Neural progenitor cell (in vitro differentiated cells): ENCODE data around the gene NEURL1. TPM values are rescaled to one million over a fixed set of nuclear protein-coding genes. Genes with fewer than 3 reads are reported as not detected.

Experiments
- DNase-seq: peaks from one replicate; pipeline ENCODE4 v3.0.0-alpha.2; 2016; ENCODE audit warnings: low spot score
- H2AFZ ChIP-seq: fragments of 200-600 bp; sonication (generic); replicated peaks from 2 replicates; pipeline ENCODE4 v1.6.1; 2016; ENCODE audit warnings: antibody characterized with exemption
- H3F3A ChIP-seq: fragments of 200-600 bp; sonication (generic); 2 replicates; pipeline ENCODE4 v1.6.1; 2016; ENCODE audit warnings: antibody characterized with exemption, low read depth
- H3K27ac ChIP-seq: fragments of 200-600 bp; sonication (generic); 2 replicates; pipeline ENCODE4 v1.5.1; 2016; ENCODE audit warnings: mild to moderate bottlenecking
- H3K27me3 ChIP-seq: fragments of 200-600 bp; sonication (generic); 2 replicates; pipeline ENCODE4 v1.6.1; 2016; ENCODE audit warnings: mild to moderate bottlenecking, moderate library complexity
- H3K36me3 ChIP-seq: fragments of 200-600 bp; sonication (generic); 2 replicates; pipeline ENCODE4 v1.5.1; 2016
- H3K4me1 ChIP-seq: fragments of 200-600 bp; sonication (generic); 2 replicates; pipeline ENCODE4 v1.6.1; 2016; ENCODE audit warnings: mixed run types
- H3K4me2 ChIP-seq: fragments of 200-600 bp; sonication (generic); 2 replicates; pipeline ENCODE4 v1.6.1; 2016
- H3K4me3 ChIP-seq: fragments of 200-600 bp; sonication (generic); 2 replicates; pipeline ENCODE4 v1.5.1; 2016
- H3K79me2 ChIP-seq: fragments of 200-600 bp; sonication (generic); 2 replicates; pipeline ENCODE4 v1.6.1; 2016; ENCODE audit warnings: low read depth
- H3K9ac ChIP-seq: fragments of 200-600 bp; sonication (generic); 2 replicates; pipeline ENCODE4 v1.6.1; 2016
- H3K9me3 ChIP-seq: fragments of 200-600 bp; sonication (generic); 2 replicates; pipeline ENCODE4 v1.5.1; 2016; ENCODE audit warnings: low read depth
- H4K20me1 ChIP-seq: fragments of 200-600 bp; sonication (generic); 2 replicates; pipeline ENCODE4 v1.6.1; 2016; ENCODE audit warnings: low read depth
- H3K27ac Mint-ChIP-seq: 3 replicates; pipeline ENCODE4 v1.8.0; 2021; ENCODE audit warnings: mixed read lengths
- H3K27me3 Mint-ChIP-seq: 2 replicates; pipeline ENCODE4 v1.8.0; 2022; ENCODE audit warnings: low read depth, mild to moderate bottlenecking, inconsistent platforms, moderate library complexity, mixed read lengths; ENCODE audit not compliant: insufficient read depth
- H3K36me3 Mint-ChIP-seq: 3 replicates; pipeline ENCODE4 v1.8.0; 2021; ENCODE audit warnings: mixed read lengths
- H3K4me1 Mint-ChIP-seq: 3 replicates; pipeline ENCODE4 v1.8.0; 2021; ENCODE audit warnings: mixed read lengths
- H3K4me3 Mint-ChIP-seq: 3 replicates; pipeline ENCODE4 v1.8.0; 2021; ENCODE audit warnings: mild to moderate bottlenecking, moderate library complexity, mixed read lengths
- H3K9me3 Mint-ChIP-seq: 3 replicates; pipeline ENCODE4 v1.8.0; 2020; ENCODE audit warnings: mixed read lengths
- EZH2 ChIP-seq: fragments of 200-600 bp; sonication (generic); IDR thresholded peaks from 2 replicates; pipeline ENCODE4 v1.6.1; 2017; ENCODE audit warnings: antibody characterized with exemption, mild to moderate bottlenecking, moderate library complexity
- EZH2phosphoT487 ChIP-seq: fragments of 200-600 bp; sonication (generic); IDR thresholded peaks from 2 replicates; pipeline ENCODE4 v1.6.1; 2017; ENCODE audit warnings: antibody characterized with exemption
- total RNA-seq: library from RNA; depleted of rRNA; stranded (reverse); fragments of >200 nt; gene quantifications from 2 replicates; pipeline ENCODE4 v1.2.3, GENCODE V29; 2015; ENCODE audit warnings: low replicate concordance
- TF ChIP-seq, protein P1 (sequence below): fragments of 200-600 bp; sonication (generic); IDR thresholded peaks from 2 replicates; pipeline ENCODE4 v1.5.1; 2017; ENCODE audit warnings: antibody characterized with exemption, mild to moderate bottlenecking

NEURL1 gene
- total RNA-seq, 1 donor from 2014 or later, result 0.06 TPM

DNA sequence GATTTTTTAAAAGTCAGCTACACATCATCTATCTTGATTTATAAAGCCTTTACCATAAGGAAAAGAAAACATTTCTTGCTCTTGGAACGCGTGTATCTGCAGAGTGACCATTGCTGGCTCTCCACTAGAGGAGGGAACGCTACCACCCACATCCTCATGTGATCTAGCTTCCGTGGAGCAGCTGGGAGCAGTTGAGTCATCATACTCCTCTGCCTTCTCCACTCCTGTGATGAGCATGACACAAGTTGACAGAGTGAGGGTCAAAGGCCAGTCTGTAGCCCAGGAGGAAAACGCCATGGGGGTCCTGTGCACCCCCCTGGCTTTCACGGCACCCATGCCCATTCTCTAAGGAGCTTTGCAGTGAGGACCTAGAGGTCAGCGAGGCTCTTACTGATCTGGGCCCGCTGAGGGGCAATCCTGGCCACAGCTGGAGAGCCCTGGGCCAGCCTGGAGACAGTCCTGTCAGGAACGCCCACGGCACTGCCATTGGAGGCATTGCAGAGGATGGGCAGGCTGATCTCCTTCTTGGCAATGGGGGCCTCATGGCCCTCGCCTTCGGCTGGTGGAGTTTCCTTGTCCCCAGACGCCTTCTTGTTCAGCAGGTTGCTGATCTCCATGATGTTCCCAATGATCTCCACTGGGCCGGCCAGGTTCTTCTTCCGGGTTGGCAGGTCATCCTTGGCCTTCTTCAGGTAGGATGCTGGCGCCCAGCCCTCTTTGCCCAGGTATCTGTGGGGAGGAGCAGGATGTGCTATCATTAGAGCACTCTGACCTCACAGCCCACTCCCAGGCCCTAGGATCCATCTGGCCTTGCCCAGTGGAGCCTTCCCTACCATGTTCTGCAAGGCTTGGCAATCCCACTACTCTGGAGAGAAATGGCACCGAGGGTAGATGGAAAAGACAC, 119.2 kb downstream of the NEURL1 start:
- H3K9me3 Mint-ChIP-seq, result peaks cover 4% of the 10 kb centered on the region
- no peaks in the 10 kb centered on the region for H3K27me3 ChIP-seq
- H3K4me1 ChIP-seq, result no peaks in the 10 kb centered on the region
- H2AFZ ChIP-seq, result no peak overlapping the region
- H4K20me1 ChIP-seq, result no peaks in the 10 kb centered on the region
- no peak for TF ChIP-seq EZH2phosphoT487
- TF ChIP-seq, protein P1, sequence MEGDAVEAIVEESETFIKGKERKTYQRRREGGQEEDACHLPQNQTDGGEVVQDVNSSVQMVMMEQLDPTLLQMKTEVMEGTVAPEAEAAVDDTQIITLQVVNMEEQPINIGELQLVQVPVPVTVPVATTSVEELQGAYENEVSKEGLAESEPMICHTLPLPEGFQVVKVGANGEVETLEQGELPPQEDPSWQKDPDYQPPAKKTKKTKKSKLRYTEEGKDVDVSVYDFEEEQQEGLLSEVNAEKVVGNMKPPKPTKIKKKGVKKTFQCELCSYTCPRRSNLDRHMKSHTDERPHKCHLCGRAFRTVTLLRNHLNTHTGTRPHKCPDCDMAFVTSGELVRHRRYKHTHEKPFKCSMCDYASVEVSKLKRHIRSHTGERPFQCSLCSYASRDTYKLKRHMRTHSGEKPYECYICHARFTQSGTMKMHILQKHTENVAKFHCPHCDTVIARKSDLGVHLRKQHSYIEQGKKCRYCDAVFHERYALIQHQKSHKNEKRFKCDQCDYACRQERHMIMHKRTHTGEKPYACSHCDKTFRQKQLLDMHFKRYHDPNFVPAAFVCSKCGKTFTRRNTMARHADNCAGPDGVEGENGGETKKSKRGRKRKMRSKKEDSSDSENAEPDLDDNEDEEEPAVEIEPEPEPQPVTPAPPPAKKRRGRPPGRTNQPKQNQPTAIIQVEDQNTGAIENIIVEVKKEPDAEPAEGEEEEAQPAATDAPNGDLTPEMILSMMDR, result no peak
- no peak for TF ChIP-seq EZH2
- no peaks in the 10 kb centered on the region for H3F3A ChIP-seq
- peaks cover 8% of the 10 kb centered on the region for H3K36me3 Mint-ChIP-seq
- H3K4me2 ChIP-seq, result no peak overlapping the region
- H3K9ac ChIP-seq, result no peak overlapping the region
- peaks cover 18% of the 10 kb centered on the region for H3K4me1 Mint-ChIP-seq
- no peaks in the 10 kb centered on the region for H3K79me2 ChIP-seq
- no peak overlapping the region for H3K27ac Mint-ChIP-seq
- no peaks in the 10 kb centered on the region for H3K9me3 ChIP-seq
- H3K36me3 ChIP-seq, result no peaks in the 10 kb centered on the region
- peaks cover 7% of the 10 kb centered on the region for H3K27me3 Mint-ChIP-seq
- no peak overlapping the region for H3K4me3 Mint-ChIP-seq
- DNase-seq, result no peak
- no peak overlapping the region for H3K27ac ChIP-seq
- H3K4me3 ChIP-seq, result no peak overlapping the region

GRCh38 chr10:103613616-103614015, 120.1 kb downstream of the NEURL1 start:
- no peak overlapping the region for H2AFZ ChIP-seq
- H4K20me1 ChIP-seq, result no peaks in the 10 kb centered on the region
- H3K4me3 ChIP-seq, result no peak overlapping the region
- Mint-ChIP-seq H3K4me3 (no peak overlapping the region), H3K9me3 (peaks cover 2% of the 10 kb centered on the region), H3K4me1 (peaks cover 18% of the 10 kb centered on the region), H3K27me3 (peaks cover 7% of the 10 kb centered on the region), H3K36me3 (peaks cover 6% of the 10 kb centered on the region), H3K27ac (peak overlapping the region; percentile 1)
- no peaks in the 10 kb centered on the region for H3K4me1 ChIP-seq
- no peak for TF ChIP-seq EZH2
- no peak for TF ChIP-seq EZH2phosphoT487
- TF ChIP-seq, protein P1, result no peak
- no peak overlapping the region for H3K9ac ChIP-seq
- no peaks in the 10 kb centered on the region for H3F3A ChIP-seq
- H3K9me3 ChIP-seq, result no peaks in the 10 kb centered on the region
- no peaks in the 10 kb centered on the region for H3K36me3 ChIP-seq
- H3K4me2 ChIP-seq, result no peak overlapping the region
- DNase-seq, result no peak
- no peaks in the 10 kb centered on the region for H3K27me3 ChIP-seq
- no peak overlapping the region for H3K27ac ChIP-seq
- no peaks in the 10 kb centered on the region for H3K79me2 ChIP-seq

- Histone ChIP-seq H3K79me2 (no peaks in the 10 kb centered on the region), H3K27ac (no peak overlapping the region)
- no peak overlapping the region for H3K27ac Mint-ChIP-seq
Observed at GRCh38 chr10:103614306-103615158, 121.0 kb downstream of the NEURL1 start.

More at GRCh38 chr10:103614306-103615158, 121.0 kb downstream of the NEURL1 start:
- H3K4me2 ChIP-seq, result no peak overlapping the region
- H3K36me3 Mint-ChIP-seq, result peaks cover 2% of the 10 kb centered on the region
- no peaks in the 10 kb centered on the region for H3K4me1 ChIP-seq
- H2AFZ ChIP-seq, result no peak overlapping the region
- H3K4me1 Mint-ChIP-seq, result peaks cover 15% of the 10 kb centered on the region
- no peaks in the 10 kb centered on the region for H3K9me3 Mint-ChIP-seq
- no peak for TF ChIP-seq EZH2phosphoT487
- TF ChIP-seq, protein P1, result no peak
- no peak for TF ChIP-seq EZH2
- H3K4me3 Mint-ChIP-seq, result no peak overlapping the region
- no peaks in the 10 kb centered on the region for H3K27me3 ChIP-seq
- H3K27me3 Mint-ChIP-seq, result peaks cover 5% of the 10 kb centered on the region
- no peaks in the 10 kb centered on the region for H4K20me1 ChIP-seq
- no peak overlapping the region for H3K9ac ChIP-seq
- H3K36me3 ChIP-seq, result no peaks in the 10 kb centered on the region
- H3K4me3 ChIP-seq, result no peak overlapping the region
- no peaks in the 10 kb centered on the region for H3F3A ChIP-seq
- H3K9me3 ChIP-seq, result no peaks in the 10 kb centered on the region
- DNase-seq, result no peak
